H1 (cell line): ENCODE results near the gene VRK3. TPM values are rescaled to one million over a fixed set of nuclear protein-coding genes. Genes with fewer than 3 reads are reported as not detected.

Source experiments
- TAF1 ChIP-seq: IDR thresholded peaks from 2 replicates; pipeline ENCODE4 v1.6.1; 2011; ENCODE audit warnings: mild to moderate bottlenecking, low read depth, low read length
- USF2 ChIP-seq: IDR thresholded peaks from 2 replicates; pipeline ENCODE4 v1.6.1; 2011; ENCODE audit warnings: low read length, improper control_type of control experiment
- polyA plus RNA-seq, 7 experiments: library from polyadenylated mRNA; depleted of rRNA in 3 of 7; stranded (reverse) in 5 of 7; unstranded in 2 of 7; fragments of >200 nt in 5 of 7; fragments of 200-250 nt in 2 of 7; gene quantifications; 1 replicate in 5 of 7; 2 replicates in 1 of 7; 4 replicates in 1 of 7; pipeline versions ENCODE4 v1.2.1 to v1.2.3, GENCODE V29; 2011 to 2013; ENCODE audit warnings: missing spikeins in 2 of 7, mixed read lengths in 2 of 7
- total RNA-seq: library from RNA; stranded (reverse); fragmentation: NEBNext Ultra II Directional; extraction: Animal tissue kit (Norgen Biotek cat#: 25700); gene quantifications from 2 replicates; pipeline ENCODE4 v1.2.1, GENCODE V29; 2021

The VRK3 gene
- total and polyA plus RNA-seq, 2 of the 8 experiments (the other 6 are each of a cell fraction or from before 2014, with no cell fraction given), result 21.3 to 36.1 TPM

GRCh38 chr19:50026550-50026906 is 1.4 kb upstream of the VRK3 start (continued):
- TF ChIP-seq USF2 (no peak), TAF1 (no peak)
